Peyer's patch (tissue), 4 donors: ENCODE data around the gene TMEM17. TPM values are rescaled to one million over a fixed set of nuclear protein-coding genes. Genes with fewer than 3 reads are reported as not detected.

Source experiments
- DNase-seq, 3 donors: peaks; one replicate each; pipeline ENCODE4 v3.0.0-alpha.2; 2017 to 2019
- H3K27ac ChIP-seq, 4 donors: fragments of 200-600 bp; sonication (generic); one replicate each; pipeline ENCODE4 v1.5.1; 2016 to 2019
- H3K27me3 ChIP-seq, 2 donors: fragments of 200-600 bp; sonication (generic); one replicate each; pipeline ENCODE4 v1.5.1; 2019
- H3K36me3 ChIP-seq, 3 donors: fragments of 200-600 bp; sonication (generic); one replicate each; pipeline ENCODE4 v1.5.1; 2016 to 2019
- H3K4me1 ChIP-seq, 4 donors: fragments of 200-600 bp; sonication (generic); one replicate each; pipeline ENCODE4 v1.5.1; 2016 to 2019
- H3K4me3 ChIP-seq, 4 donors: fragments of 200-600 bp; sonication (generic); 1 replicate in 3 of 4; 2 replicates in 1 of 4; pipeline ENCODE4 v1.5.1; 2016 to 2019; ENCODE audit warnings: mild to moderate bottlenecking in 1 of 4
- H3K9me3 ChIP-seq, 4 donors: fragments of 200-600 bp; sonication (generic); one replicate each; pipeline ENCODE4 v1.5.1; 2016 to 2019; ENCODE audit warnings: mild to moderate bottlenecking in 1 of 4
- CTCF ChIP-seq, 6 experiments: fragments of 450-650 bp in 4 of 6; fragments of 200-600 bp in 2 of 6; sonication (generic) in 1 of 6; IDR thresholded peaks; one replicate each; pipeline ENCODE4 v1.5.1; 2017 to 2019; ENCODE audit warnings: antibody characterized with exemption in 6 of 6, mild to moderate bottlenecking in 3 of 6, moderate library complexity in 1 of 6
- POLR2A ChIP-seq, 2 donors: fragments of 450-650 bp; IDR thresholded peaks; one replicate each; pipeline ENCODE4 v1.5.1; 2017; ENCODE audit warnings: antibody characterized with exemption in 2 of 2, mild to moderate bottlenecking in 2 of 2, moderate library complexity in 2 of 2
- total RNA-seq, 4 donors: library from RNA; depleted of rRNA; stranded (reverse); fragments of >200 nt; gene quantifications; one replicate each; pipeline ENCODE4 v1.1.0, GENCODE V29; 2016

Gene TMEM17
- total RNA-seq, 4 donors from 2014 or later = 0.67 to 1.8 TPM; not detected in 2

GRCh38 chr2:62531594-62531993 lies 25.6 kb upstream of the TMEM17 start:
- Histone ChIP-seq H3K27me3 (no peaks in the 10 kb centered on the region), H3K4me1 (no peaks in the 10 kb centered on the region), H3K4me3 (no peak overlapping the region), H3K9me3 (no peaks in the 10 kb centered on the region), H3K36me3 (no peaks in the 10 kb centered on the region), H3K27ac (no peak overlapping the region)
- no peak for DNase-seq
- TF ChIP-seq CTCF (IDR thresholded peaks at IDR 0.05) (no peak), POLR2A (IDR thresholded peaks at IDR 0.05) (no peak)

- H3K4me3 ChIP-seq = no peak overlapping the region
- no peak for TF ChIP-seq POLR2A (IDR thresholded peaks at IDR 0.05)
- H3K27ac ChIP-seq = no peak overlapping the region
- H3K9me3 ChIP-seq = no peaks in the 10 kb centered on the region
- H3K36me3 ChIP-seq = no peaks in the 10 kb centered on the region
- no peaks in the 10 kb centered on the region for H3K27me3 ChIP-seq
- no peak for DNase-seq
- no peaks in the 10 kb centered on the region for H3K4me1 ChIP-seq
These were observed 23.8 kb upstream of the TMEM17 start for GRCh38 chr2:62529758-62530157.

- Histone ChIP-seq H3K27ac (no peak overlapping the region), H3K27me3 (no peaks in the 10 kb centered on the region), H3K4me1 (no peaks in the 10 kb centered on the region), H3K9me3 (no peaks in the 10 kb centered on the region), H3K4me3 (no peak overlapping the region), H3K36me3 (no peaks in the 10 kb centered on the region)
- no peak for DNase-seq
- TF ChIP-seq CTCF (IDR thresholded peaks at IDR 0.05) (no peak), POLR2A (IDR thresholded peaks at IDR 0.05) (no peak)
These were observed 21.6 kb upstream of the TMEM17 start for GRCh38 chr2:62527478-62528210.

- Histone ChIP-seq H3K4me1 (no peaks in the 10 kb centered on the region), H3K9me3 (no peaks in the 10 kb centered on the region), H3K36me3 (no peaks in the 10 kb centered on the region), H3K27ac (no peak overlapping the region), H3K27me3 (no peaks in the 10 kb centered on the region), H3K4me3 (no peak overlapping the region)
- TF ChIP-seq CTCF (IDR thresholded peaks at IDR 0.05) (no peak), POLR2A (IDR thresholded peaks at IDR 0.05) (no peak)
- DNase-seq = no peak
These were observed 20.8 kb upstream of the TMEM17 start for GRCh38 chr2:62526531-62527381.

- H3K4me1 ChIP-seq = no peaks in the 10 kb centered on the region
- TF ChIP-seq CTCF (IDR thresholded peaks at IDR 0.05) (no peak), POLR2A (IDR thresholded peaks at IDR 0.05) (no peak)
- no peak overlapping the region for H3K4me3 ChIP-seq
- H3K9me3 ChIP-seq = no peaks in the 10 kb centered on the region
- DNase-seq = no peak
- no peaks in the 10 kb centered on the region for H3K27me3 ChIP-seq
- no peak overlapping the region for H3K27ac ChIP-seq
- H3K36me3 ChIP-seq = no peaks in the 10 kb centered on the region
These were observed 19.7 kb upstream of the TMEM17 start for GRCh38 chr2:62525549-62526269.
